Body of pancreas (tissue), 4 donors: ENCODE data around the gene PTPRM. TPM values are rescaled to one million over a fixed set of nuclear protein-coding genes. Genes with fewer than 3 reads are reported as not detected.

ENCODE experiments used
- ATAC-seq: fragments of 150-250 bp; one replicate; pipeline ENCODE4 v1.9.1; 2016
- DNase-seq, 4 donors: peaks; one replicate each; pipeline ENCODE4 v3.0.0-alpha.2; 2019
- H3K27ac ChIP-seq, 4 donors: fragments of 200-600 bp; sonication (generic); 1 replicate in 3 of 4; 2 replicates in 1 of 4; pipeline versions ENCODE4 v1.5.1 to v1.6.1; 2016 to 2019; ENCODE audit warnings: mild to moderate bottlenecking in 1 of 4, mixed read lengths in 1 of 4, moderate library complexity in 1 of 4
- H3K27me3 ChIP-seq, 2 donors: fragments of 200-600 bp; sonication (generic); one replicate each; pipeline ENCODE4 v1.6.0; 2016; ENCODE audit warnings: mild to moderate bottlenecking in 1 of 2
- H3K36me3 ChIP-seq, 2 donors: fragments of 200-600 bp; sonication (generic); replicated peaks in 1 of 2; 2 replicates each; pipeline ENCODE4 v1.5.1; 2016; ENCODE audit warnings: low read depth in 2 of 2; ENCODE audit not compliant: insufficient read depth in 1 of 2
- H3K4me1 ChIP-seq: fragments of 200-600 bp; sonication (generic); one replicate; pipeline ENCODE4 v1.6.0; 2016
- H3K4me3 ChIP-seq, 2 donors: fragments of 200-600 bp; sonication (generic); 1 replicate in 1 of 2; 2 replicates in 1 of 2; pipeline ENCODE4 v1.5.1; 2016 to 2019
- H3K9me3 ChIP-seq, 3 donors: fragments of 200-600 bp; sonication (generic); 1 replicate in 2 of 3; 2 replicates in 1 of 3; pipeline ENCODE4 v1.5.1; 2016
- CTCF ChIP-seq, 7 experiments: fragments of 450-650 bp in 4 of 7; fragments of 200-600 bp in 3 of 7; sonication (generic) in 3 of 7; IDR thresholded peaks; one replicate each; pipeline ENCODE4 v1.5.1; 2016 to 2019; ENCODE audit warnings: antibody characterized with exemption in 7 of 7
- POLR2A ChIP-seq, 3 donors: fragments of 450-650 bp; IDR thresholded peaks; one replicate each; pipeline ENCODE4 v1.6.1; 2016; ENCODE audit warnings: antibody characterized with exemption in 3 of 3, mild to moderate bottlenecking in 2 of 3
- WGBS, 2 donors: methylation state at CpG; one replicate each; pipeline ENCODE4 v1.1.5; 2017; 5-methylcytosine and 5-hydroxymethylcytosine counted together
- intact Hi-C: fragments of 100-400 bp; cut with DNase I; formaldehyde crosslinking; loops from one replicate; pipeline ENCODE4 v1.15.1; 2023
- total RNA-seq, 2 donors: library from RNA; depleted of rRNA; stranded (reverse); fragments of >200 nt; gene quantifications; one replicate each; pipeline ENCODE4 v1.1.0, GENCODE V29; 2016

Gene PTPRM
- total RNA-seq, 2 donors from 2014 or later, result 38.2 to 48.0 TPM

GRCh38 chr18:8411492-8411891 lies 844.4 kb downstream of the PTPRM start:
- DNase-seq (no peak), ATAC-seq (no peak)
- Histone ChIP-seq H3K27ac (no peak overlapping the region), H3K36me3 (no peaks in the 10 kb centered on the region), H3K4me3 (no peak overlapping the region), H3K4me1 (no peaks in the 10 kb centered on the region), H3K9me3 (peaks cover 0 to 7% (median 0%) of the 10 kb centered on the region in 3 donors), H3K27me3 (no peaks in the 10 kb centered on the region)
- TF ChIP-seq POLR2A (IDR thresholded peaks at IDR 0.05) (no peak), CTCF (IDR thresholded peaks at IDR 0.05) (no peak)
- intact Hi-C loops, result no loop called here

GRCh38 chr18:8412117-8412516 lies 845.0 kb downstream of the PTPRM start:
- 95 to 99% methylated on average over 7 to 8 of the region's 8 CpGs for WGBS, 2 donors
- peaks cover 0 to 7% (median 0%) of the 10 kb centered on the region in 3 donors for H3K9me3 ChIP-seq

GRCh38 chr18:8413189-8413588 lies 846.1 kb downstream of the PTPRM start:
- TF ChIP-seq CTCF (IDR thresholded peaks at IDR 0.05), result no peak
- TF ChIP-seq POLR2A (IDR thresholded peaks at IDR 0.05), result no peak
- H3K27ac ChIP-seq, result no peak overlapping the region

More at GRCh38 chr18:8412117-8412516, 845.0 kb downstream of the PTPRM start:
- intact Hi-C loops, result no loop called here
- Histone ChIP-seq H3K4me3 (no peak overlapping the region), H3K27me3 (no peaks in the 10 kb centered on the region), H3K36me3 (no peaks in the 10 kb centered on the region), H3K27ac (no peak overlapping the region), H3K4me1 (no peaks in the 10 kb centered on the region)
- DNase-seq (no peak), ATAC-seq (no peak)
- no peak for TF ChIP-seq CTCF (IDR thresholded peaks at IDR 0.05)
- TF ChIP-seq POLR2A (IDR thresholded peaks at IDR 0.05), result no peak

GRCh38 chr18:8413751-8414150 lies 846.6 kb downstream of the PTPRM start:
- DNase-seq (no peak), ATAC-seq (no peak)
- no peaks in the 10 kb centered on the region for H3K36me3 ChIP-seq
- no peaks in the 10 kb centered on the region for H3K27me3 ChIP-seq
- H3K9me3 ChIP-seq, result peaks cover 0 to 7% (median 0%) of the 10 kb centered on the region in 3 donors
- TF ChIP-seq POLR2A (IDR thresholded peaks at IDR 0.05), result no peak
- TF ChIP-seq CTCF (IDR thresholded peaks at IDR 0.05), result no peak
- H3K4me1 ChIP-seq, result no peaks in the 10 kb centered on the region
- H3K4me3 ChIP-seq, result no peak overlapping the region
- no peak overlapping the region for H3K27ac ChIP-seq
- intact Hi-C loops, result no loop called here
- WGBS, 2 donors, result 65 to 73% methylated on average over 6 of the region's 6 CpGs

More at GRCh38 chr18:8413189-8413588, 846.1 kb downstream of the PTPRM start:
- DNase-seq (no peak), ATAC-seq (no peak)
- H3K4me1 ChIP-seq, result no peaks in the 10 kb centered on the region
- H3K4me3 ChIP-seq, result no peak overlapping the region
- intact Hi-C loops, result no loop called here
- H3K27me3 ChIP-seq, result no peaks in the 10 kb centered on the region
- no peaks in the 10 kb centered on the region for H3K36me3 ChIP-seq
- WGBS, 2 donors, result 67 to 74% methylated on average over 2 of the region's 2 CpGs
- peaks cover 0 to 7% (median 0%) of the 10 kb centered on the region in 3 donors for H3K9me3 ChIP-seq

GRCh38 chr18:8416212-8417019 lies 849.3 kb downstream of the PTPRM start:
- Histone ChIP-seq H3K4me3 (no peak overlapping the region), H3K9me3 (peaks cover 0 to 7% (median 0%) of the 10 kb centered on the region in 3 donors), H3K27me3 (no peaks in the 10 kb centered on the region), H3K4me1 (no peaks in the 10 kb centered on the region), H3K36me3 (no peaks in the 10 kb centered on the region), H3K27ac (no peak overlapping the region)
- DNase-seq (no peak), ATAC-seq (no peak)
- TF ChIP-seq POLR2A (IDR thresholded peaks at IDR 0.05), result no peak
- TF ChIP-seq CTCF (IDR thresholded peaks at IDR 0.05), result no peak
- intact Hi-C loops, result no loop called here
- 56% methylated on average over 14 to 15 of the region's 15 CpGs for WGBS, 2 donors
